ENCODE measurements around the gene RERE.
A peak's percentile ranks its signal among the peaks of the same experiment; 100 is the strongest.
"Not testable (repeated sequence)": the region's sequence is repeated elsewhere in the genome, so short reads cannot be mapped to it uniquely, and the experiment has no call there.

Gene RERE

DNA sequence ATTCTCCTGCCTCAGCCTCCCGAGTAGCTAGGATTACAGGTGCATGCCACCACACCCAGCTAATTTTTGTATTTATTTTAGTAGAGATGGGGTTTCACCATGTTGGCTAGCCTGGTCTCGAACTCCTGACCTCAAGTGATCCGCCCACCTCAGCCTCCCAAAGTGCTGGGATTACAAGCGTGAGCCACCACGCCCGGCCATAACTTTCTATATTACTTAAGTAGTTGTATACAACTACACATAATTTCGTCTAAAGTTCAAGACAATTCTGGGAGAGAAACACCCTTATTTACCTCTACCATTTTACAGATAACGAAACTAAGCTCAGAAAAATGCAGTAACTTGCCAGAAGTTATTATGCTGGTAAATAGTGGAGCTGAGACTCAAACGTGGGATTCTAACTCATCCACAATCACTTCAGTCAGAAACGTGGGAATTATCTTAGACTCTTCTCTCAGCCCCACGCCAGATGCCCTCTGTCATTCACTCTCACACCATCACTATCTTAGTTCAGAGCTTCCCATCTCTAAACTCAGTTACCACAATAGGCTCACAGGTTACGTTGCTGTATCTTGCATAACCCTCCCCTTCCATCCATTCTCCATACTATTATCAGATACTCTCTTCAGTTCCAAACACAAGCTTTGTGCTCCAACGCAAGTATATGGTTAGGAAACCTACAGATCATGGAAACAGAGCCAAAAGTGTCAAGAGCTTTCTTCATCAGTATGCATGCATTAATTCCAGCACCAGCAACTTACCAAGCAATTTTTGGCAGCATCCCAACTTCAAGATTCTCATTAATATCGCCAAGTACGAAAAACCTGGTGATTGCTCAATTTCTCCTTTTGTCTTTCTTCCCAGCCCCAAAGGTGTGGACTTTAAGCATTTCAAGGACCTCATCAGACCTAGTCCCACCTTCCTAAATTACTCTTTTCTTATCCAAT, 69.3 kb downstream of the RERE start:
- DNase-seq: no peak

DNA sequence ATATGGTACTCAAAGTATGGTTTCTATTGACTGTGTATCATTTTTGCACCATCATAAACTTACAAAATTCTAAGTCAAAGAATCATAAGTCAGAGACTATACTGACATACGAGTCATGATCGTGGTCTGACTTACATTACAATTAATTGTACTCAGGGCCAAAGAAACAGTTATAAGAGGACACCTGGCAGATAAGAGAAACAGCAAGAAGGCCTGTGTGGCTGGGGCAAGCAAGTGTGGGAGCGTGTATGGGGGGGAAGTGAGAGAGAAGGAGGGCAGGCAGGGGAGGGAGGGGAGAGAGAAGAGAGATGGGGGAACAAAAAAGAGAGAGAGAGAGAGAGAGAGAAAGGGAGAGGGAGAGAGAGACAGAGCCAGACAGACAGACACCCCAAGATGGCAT, 70.9 kb downstream of the RERE start:
- no peak for DNase-seq

DNA sequence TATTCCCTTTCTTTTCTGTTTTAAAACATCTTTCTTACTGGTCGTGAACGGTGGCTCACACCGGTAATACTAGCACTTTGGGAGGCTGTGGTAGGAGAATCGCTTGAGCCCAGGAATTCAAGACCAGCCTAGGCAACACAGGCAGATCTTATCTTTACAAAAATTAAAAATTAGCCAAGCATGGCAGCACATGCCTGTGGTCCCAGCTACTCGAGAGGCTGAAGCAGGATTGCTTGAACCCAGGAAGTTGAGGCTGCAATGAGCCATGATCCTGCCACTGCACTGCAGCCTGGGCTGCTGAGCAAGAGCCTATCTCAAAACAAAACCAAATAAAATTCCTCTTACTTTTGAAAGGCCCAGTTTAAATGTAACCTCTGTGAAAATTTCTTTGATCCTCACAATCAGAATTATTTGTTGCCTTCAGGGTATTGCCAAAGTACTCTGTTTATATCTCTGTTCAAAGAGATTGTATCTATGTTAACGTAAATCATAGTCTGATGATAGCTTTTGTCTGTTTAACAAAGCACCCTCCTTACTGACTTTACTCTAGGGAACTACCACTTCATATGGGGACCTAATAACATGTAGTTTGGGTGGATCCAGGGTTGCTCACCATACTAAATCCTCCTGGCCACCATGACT, 71.6 kb downstream of the RERE start:
- no peak for DNase-seq

- DNase-seq: no peak
These were observed 72.1 kb downstream of the RERE start for GRCh38 chr1:8745346-8745745.

GRCh38 chr1:8742022-8742924, 75.2 kb downstream of the RERE start:
- DNase-seq: no peak

- DNase-seq: no peak
These were observed 77.4 kb downstream of the RERE start for GRCh38 chr1:8740034-8740449.

DNA sequence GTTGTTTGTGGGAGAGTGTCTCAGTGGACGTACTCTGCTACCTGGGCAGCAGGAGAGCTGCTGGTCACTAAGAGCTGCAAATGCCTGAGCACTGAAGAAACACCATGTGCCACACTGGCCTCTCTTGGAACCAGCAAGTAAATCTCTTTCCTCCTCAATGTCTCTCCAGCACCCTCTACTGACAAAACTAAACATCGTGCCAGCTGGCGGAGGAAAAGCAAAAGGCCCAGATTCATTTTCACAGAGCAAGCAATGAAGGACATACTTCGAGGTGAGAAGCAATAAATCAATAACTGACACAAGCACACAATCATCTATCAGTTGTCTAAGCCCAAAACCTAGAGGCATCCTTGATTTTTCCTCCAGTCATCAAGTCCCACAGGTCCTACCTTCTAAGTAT, 78.1 kb downstream of the RERE start:
- no peak for DNase-seq

DNA sequence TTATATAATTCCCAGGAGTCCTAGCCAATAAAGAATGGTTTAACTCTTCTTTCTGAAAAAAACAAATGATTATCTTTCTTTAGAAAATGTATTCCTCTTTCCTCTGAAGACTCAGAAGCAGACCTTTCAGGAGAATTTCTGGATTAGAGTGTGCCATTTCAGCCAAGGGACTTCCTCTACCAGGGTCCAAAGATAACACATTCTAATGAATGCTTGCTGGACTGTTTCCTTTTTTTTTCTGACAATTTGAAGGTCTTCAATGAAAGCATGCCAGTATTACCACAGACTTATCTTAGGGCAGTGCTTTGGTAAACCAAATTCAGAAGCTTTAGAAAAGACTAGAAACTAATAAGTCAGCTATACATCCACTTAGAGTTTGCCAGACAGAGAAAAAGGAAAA, 80.5 kb downstream of the RERE start:
- DNase-seq: no peak

DNA sequence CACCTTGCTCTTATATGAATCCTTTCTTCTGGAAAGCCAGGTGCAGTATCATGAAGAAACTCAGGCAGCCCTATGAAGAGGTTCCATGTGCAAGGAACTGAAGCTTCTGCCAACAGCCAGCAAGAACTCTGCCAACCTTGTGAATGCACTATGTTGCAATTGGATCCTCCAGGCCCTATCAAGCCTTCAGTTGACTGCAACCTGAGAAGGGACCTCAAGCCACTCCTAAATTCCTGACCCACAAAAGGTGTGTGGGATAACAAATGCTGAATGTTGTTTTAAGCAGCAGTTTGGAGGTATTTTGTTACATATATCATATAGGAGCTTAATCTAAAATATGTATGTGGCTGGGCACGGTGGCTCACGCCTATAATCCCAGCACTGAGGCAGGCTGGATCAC, 84.0 kb downstream of the RERE start:
- no peak for DNase-seq

GRCh38 chr1:8731162-8731561, 86.3 kb downstream of the RERE start:
- DNase-seq: no peak

DNA sequence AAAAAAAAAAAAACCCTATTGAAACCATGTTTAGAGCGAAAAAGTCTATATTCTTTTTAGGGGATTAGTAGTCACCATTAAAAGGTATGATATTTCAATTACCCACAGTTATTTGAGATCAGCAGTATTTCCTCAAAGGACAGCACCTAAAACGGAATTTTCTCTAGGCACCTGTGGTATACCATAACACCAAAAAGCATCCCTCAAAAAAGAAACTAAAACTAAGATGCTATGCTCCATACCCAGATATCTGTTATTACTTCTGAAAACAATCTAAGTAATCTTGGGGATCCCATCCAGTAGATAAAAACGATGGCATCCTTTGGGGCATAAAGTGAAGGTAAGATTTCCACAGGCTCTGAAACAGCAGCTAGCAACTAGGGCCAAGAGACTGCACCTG, 89.0 kb downstream of the RERE start:
- no peak for DNase-seq

- DNase-seq: peak; percentile 36
These were observed 89.6 kb downstream of the RERE start for GRCh38 chr1:8727809-8728213.

- DNase-seq: not testable (repeated sequence)
These were observed 90.1 kb downstream of the RERE start for GRCh38 chr1:8727316-8727715.

DNA sequence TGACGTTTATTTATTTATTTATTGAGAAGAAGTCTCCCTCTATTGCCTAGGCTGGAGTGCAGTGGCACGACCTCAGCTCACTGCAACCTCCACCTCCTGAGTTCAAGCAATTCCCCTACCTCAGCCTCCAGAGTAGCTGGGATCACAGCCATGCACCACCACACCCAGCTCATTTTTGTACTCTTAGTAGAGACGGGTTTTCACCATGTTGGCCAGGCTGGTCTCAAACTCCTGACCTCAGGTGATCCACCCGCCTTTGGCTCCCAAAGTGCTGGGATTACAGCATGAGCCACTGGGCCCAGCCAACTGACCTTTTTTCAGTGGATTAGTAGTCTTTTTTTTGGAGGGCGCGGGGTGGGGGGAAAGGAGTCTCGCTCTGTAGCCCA, 90.6 kb downstream of the RERE start:
- not testable (repeated sequence) for DNase-seq

GRCh38 chr1:8723010-8723409, 94.4 kb downstream of the RERE start:
- no peak for DNase-seq

DNA sequence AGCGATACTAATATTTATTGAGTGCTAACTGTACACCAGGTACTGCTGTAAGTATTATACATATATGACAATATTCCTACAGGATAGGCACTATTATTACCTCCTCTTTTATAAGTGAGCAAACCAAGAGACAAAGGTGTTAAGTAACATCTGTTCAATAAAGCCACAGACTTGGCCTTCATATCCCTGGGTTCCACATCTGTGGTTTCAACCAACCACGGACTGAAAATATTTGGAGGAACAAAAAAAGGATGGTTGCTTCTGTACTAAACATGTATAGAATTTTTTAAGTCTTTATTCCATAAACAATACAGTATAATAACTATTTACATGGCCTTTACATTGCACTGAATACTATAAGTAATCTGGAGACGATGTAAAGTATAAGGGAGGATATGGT, 95.1 kb downstream of the RERE start:
- no peak for DNase-seq

DNA sequence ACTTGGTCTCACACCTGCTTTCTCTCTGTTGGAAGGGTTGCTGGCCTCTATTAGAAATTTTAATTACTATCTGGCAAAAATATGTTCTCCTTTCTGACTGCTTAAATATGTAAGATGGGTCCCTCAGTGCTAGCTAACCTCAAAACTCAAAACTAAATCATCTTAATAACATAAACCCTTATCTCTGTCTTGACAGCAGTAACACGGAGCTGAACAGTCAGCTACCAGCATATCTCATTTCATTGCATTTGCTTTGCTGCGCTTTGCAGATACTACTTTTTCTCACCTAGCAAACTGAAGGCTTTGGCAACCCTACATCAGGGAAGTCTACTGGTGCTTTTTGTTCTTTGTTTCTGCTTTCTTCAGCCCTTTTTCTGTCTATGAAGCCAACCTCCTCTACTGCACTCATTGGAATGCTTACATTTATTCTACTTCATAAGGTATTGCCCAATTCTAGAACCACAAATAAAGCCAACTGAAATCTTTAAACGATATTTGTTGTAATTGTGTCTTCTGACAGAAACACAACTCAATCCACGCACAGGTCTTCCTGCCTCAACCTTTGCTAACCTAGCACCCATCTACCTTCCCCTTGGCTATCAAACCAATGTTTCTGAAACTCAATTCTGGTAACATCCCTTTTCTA, 95.6 kb downstream of the RERE start:
- no peak for DNase-seq

DNA sequence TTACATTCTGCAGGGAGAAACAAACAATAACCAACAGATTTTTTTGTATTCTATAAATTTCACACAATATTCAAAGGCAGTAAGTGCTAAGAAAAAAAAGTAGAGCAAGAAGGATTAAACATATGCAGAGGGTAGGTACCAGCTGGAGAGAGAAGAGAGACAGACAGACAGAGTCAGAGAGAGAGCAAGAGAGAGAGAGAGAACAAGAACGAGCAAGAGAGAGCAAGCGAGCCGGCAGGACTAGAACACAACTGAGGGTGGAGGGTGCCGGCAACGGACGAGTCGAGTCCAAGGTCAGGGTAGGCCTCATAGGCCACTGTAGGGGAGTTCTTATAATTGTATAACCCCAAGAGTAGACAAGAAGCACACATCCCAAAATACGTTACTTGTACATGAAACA, 97.1 kb downstream of the RERE start:
- no peak for DNase-seq

GRCh38 chr1:8718850-8719361, 98.5 kb downstream of the RERE start:
- DNase-seq: peak; percentile 44

GRCh38 chr1:8717148-8717547, 100.3 kb downstream of the RERE start:
- DNase-seq: no peak

GRCh38 chr1:8716238-8716637, 101.2 kb downstream of the RERE start:
- DNase-seq: no peak

DNA sequence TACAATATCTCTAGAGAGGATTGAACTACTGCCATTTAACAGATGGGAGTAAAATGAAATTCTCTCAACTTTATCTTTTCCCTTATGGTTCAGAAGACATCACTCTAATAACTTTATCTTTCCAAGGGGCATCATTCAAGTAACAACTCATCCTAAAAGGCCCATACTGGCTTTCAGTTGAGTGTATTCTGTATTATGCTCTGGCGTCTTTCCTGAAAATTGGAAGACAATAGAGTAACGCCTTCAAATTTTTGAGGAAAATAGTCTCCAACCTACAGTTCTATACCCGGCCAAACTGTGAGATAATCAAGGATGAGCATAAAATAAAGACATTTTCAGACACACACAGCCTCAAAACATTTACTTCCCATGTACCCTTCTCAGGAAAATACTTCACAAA, 103.3 kb downstream of the RERE start:
- no peak for DNase-seq

Data from NCI-H1694 treated with DMSO at 0.1 percent for 48 hours (cell line).